H1 (cell line): Measurements from ENCODE around the gene MIPOL1. TPM values are rescaled to one million over a fixed set of nuclear protein-coding genes. Genes with fewer than 3 reads are reported as not detected.

ENCODE experiments used
- CTCF ChIA-PET: fragments of 300-600 bp; sonication (Branson Sonifier 250); formaldehyde crosslinking; loops from one replicate; lab custom pipeline; 2021; ENCODE audit not compliant: partially characterized antibody; lab: Charles Lee
- POLR2A ChIA-PET: fragments of 300-600 bp; sonication (Branson Sonifier 250); formaldehyde crosslinking; loops from one replicate; lab custom pipeline; 2021; ENCODE audit warnings: inconsistent platforms; ENCODE audit not compliant: partially characterized antibody; lab: Charles Lee
- DNase-seq, 2 experiments: peaks; one replicate each; pipeline versions ENCODE4 v3.0.0 to v3.0.0-alpha.2; 2010 to 2022; ENCODE audit warnings: low spot score in 2 of 2, low read depth in 1 of 2, mixed read lengths in 1 of 2
- FAIRE-seq: peaks from 2 replicates; lab custom pipeline; 2011; peaks lifted over from hg19 to GRCh38; lab: Jason Lieb, UNC
- H2AFZ ChIP-seq: 2 replicates; pipeline ENCODE4 v1.8.1; 2012; ENCODE audit warnings: low read length, inconsistent platforms
- H2AK5ac ChIP-seq: 2 replicates; pipeline ENCODE4 v1.6.1; 2013; ENCODE audit warnings: low read depth, low read length
- H2BK120ac ChIP-seq: replicated peaks from 2 replicates; pipeline ENCODE3; 2013; ENCODE audit warnings: low read depth, low read length, inconsistent platforms
- H2BK12ac ChIP-seq: 2 replicates; pipeline ENCODE4 v1.6.1; 2013; ENCODE audit warnings: low read depth, low read length
- H2BK15ac ChIP-seq: 2 replicates; pipeline ENCODE4 v1.6.1; 2013; ENCODE audit warnings: low read length
- H2BK20ac ChIP-seq: 2 replicates; pipeline ENCODE4 v1.6.1; 2013; ENCODE audit warnings: low read length
- H2BK5ac ChIP-seq: 2 replicates; pipeline ENCODE4 v1.6.1; 2013; ENCODE audit warnings: low read depth, low read length
- H3K14ac ChIP-seq: 2 replicates; pipeline ENCODE4 v1.6.1; 2013; ENCODE audit warnings: inconsistent platforms; ENCODE audit not compliant: insufficient read length
- H3K18ac ChIP-seq: 2 replicates; pipeline ENCODE4 v1.6.1; 2013; ENCODE audit warnings: low read length; ENCODE audit errors: extremely low read depth
- H3K23ac ChIP-seq: 2 replicates; pipeline ENCODE4 v1.6.1; 2013; ENCODE audit warnings: inconsistent platforms; ENCODE audit not compliant: insufficient read length
- H3K23me2 ChIP-seq: 2 replicates; pipeline ENCODE4 v1.6.1; 2013; ENCODE audit warnings: low read depth, low read length
- H3K27ac ChIP-seq: 2 replicates; pipeline ENCODE4 v1.6.1; 2011; ENCODE audit warnings: low read depth, low read length, inconsistent platforms
- H3K27me3 ChIP-seq, 4 experiments: replicated peaks in 1 of 4; 1 replicate in 1 of 4; 2 replicates in 3 of 4; pipeline versions ENCODE4 v1.6.1 to v1.8.1; 2011 to 2013; ENCODE audit warnings: low read length in 3 of 4, mild to moderate bottlenecking in 3 of 4, inconsistent platforms in 2 of 4, mixed read lengths in 2 of 4, moderate library complexity in 1 of 4; ENCODE audit not compliant: control insufficient read depth in 3 of 4, insufficient read depth in 3 of 4; ENCODE audit errors: extremely low read depth in 1 of 4
- H3K36me3 ChIP-seq, 4 experiments: 2 replicates each; pipeline versions ENCODE4 v1.6.1 to v1.8.1; 2011 to 2013; ENCODE audit warnings: mild to moderate bottlenecking in 4 of 4, low read length in 3 of 4, moderate library complexity in 2 of 4, control low read depth in 1 of 4, inconsistent platforms in 1 of 4; ENCODE audit not compliant: insufficient read depth in 4 of 4, control insufficient read depth in 2 of 4
- H3K4ac ChIP-seq: replicated peaks from 2 replicates; pipeline ENCODE3; 2013; ENCODE audit warnings: low read length, low read depth, mixed read lengths, inconsistent platforms; ENCODE audit not compliant: insufficient read length
- H3K4me1 ChIP-seq, 4 experiments: replicated peaks in 1 of 4; 1 replicate in 1 of 4; 2 replicates in 3 of 4; pipeline versions ENCODE4 v1.6.1 to v1.8.1; 2011 to 2013; ENCODE audit warnings: low read length in 3 of 4, inconsistent platforms in 2 of 4, mixed read lengths in 1 of 4; ENCODE audit not compliant: insufficient read depth in 4 of 4, control insufficient read depth in 3 of 4
- H3K4me2 ChIP-seq, 2 experiments: 2 replicates each; pipeline versions ENCODE4 v1.6.1 to v1.8.1; 2011 to 2013; ENCODE audit warnings: low read depth in 2 of 2, low read length in 2 of 2, control low read depth in 1 of 2, inconsistent platforms in 1 of 2, mild to moderate bottlenecking in 1 of 2; ENCODE audit not compliant: insufficient read depth in 1 of 2
- H3K4me3 ChIP-seq, 4 experiments: fragments of 200-600, 300-600 bp in 1 of 4; sonication (generic), shearing (Covaris generic), sonication (Bioruptor Twin) in 1 of 4; 2 replicates each; pipeline versions ENCODE4 v1.5.1 to v1.8.1; 2011 to 2016; ENCODE audit warnings: low read length in 4 of 4, low read depth in 3 of 4, control low read depth in 2 of 4, inconsistent platforms in 2 of 4, mild to moderate bottlenecking in 2 of 4, mixed read lengths in 1 of 4, moderate library complexity in 1 of 4; ENCODE audit not compliant: insufficient read depth in 2 of 4; ENCODE audit errors: extremely low read depth in 1 of 4
- H3K56ac ChIP-seq: replicated peaks from 2 replicates; pipeline ENCODE3; 2013; ENCODE audit warnings: low read depth, mild to moderate bottlenecking, mixed read lengths, low read length, inconsistent platforms; ENCODE audit not compliant: insufficient read length
- H3K79me1 ChIP-seq: 2 replicates; pipeline ENCODE4 v1.6.1; 2013; ENCODE audit warnings: low read depth, low read length, control low read depth
- H3K79me2 ChIP-seq, 2 experiments: 2 replicates each; pipeline versions ENCODE4 v1.6.1 to v1.8.1; 2012 to 2013; ENCODE audit warnings: low read length in 2 of 2, mild to moderate bottlenecking in 2 of 2, inconsistent platforms in 1 of 2; ENCODE audit not compliant: insufficient read depth in 2 of 2, control insufficient read depth in 1 of 2
- H3K9ac ChIP-seq, 4 experiments: replicated peaks in 1 of 4; 1 replicate in 1 of 4; 2 replicates in 3 of 4; pipeline versions ENCODE4 v1.6.1 to v1.8.1; 2011 to 2013; ENCODE audit warnings: low read depth in 3 of 4, low read length in 3 of 4, control low read depth in 2 of 4, mild to moderate bottlenecking in 2 of 4, moderate library complexity in 2 of 4, inconsistent platforms in 1 of 4; ENCODE audit errors: extremely low read depth in 1 of 4
- H3K9me3 ChIP-seq, 2 experiments: 2 replicates each; pipeline versions ENCODE4 v1.6.1 to v1.8.1; 2012 to 2013; ENCODE audit warnings: mild to moderate bottlenecking in 2 of 2, moderate library complexity in 2 of 2, control low read depth in 1 of 2, inconsistent platforms in 1 of 2, low read depth in 1 of 2, low read length in 1 of 2, mixed read lengths in 1 of 2; ENCODE audit not compliant: insufficient read depth in 2 of 2
- H4K20me1 ChIP-seq, 2 experiments: replicated peaks in 1 of 2; 2 replicates each; pipeline versions ENCODE3 to v1.8.1; 2011 to 2013; ENCODE audit warnings: inconsistent platforms in 2 of 2, low read length in 2 of 2, mild to moderate bottlenecking in 1 of 2; ENCODE audit not compliant: insufficient read depth in 2 of 2, control insufficient read depth in 1 of 2
- H4K5ac ChIP-seq: 2 replicates; pipeline ENCODE4 v1.6.1; 2013; ENCODE audit warnings: low read length, low read depth, mixed read lengths, inconsistent platforms; ENCODE audit not compliant: insufficient read length
- H4K8ac ChIP-seq: 2 replicates; pipeline ENCODE4 v1.8.0; 2013; ENCODE audit warnings: mild to moderate bottlenecking, moderate library complexity, low read length, inconsistent platforms; ENCODE audit not compliant: insufficient read depth; ENCODE audit errors: extremely low read depth
- H4K91ac ChIP-seq: replicated peaks from 2 replicates; pipeline ENCODE3; 2013; ENCODE audit warnings: low read length, mixed read lengths, inconsistent platforms; ENCODE audit not compliant: insufficient read length
- TCF12 ChIP-seq: IDR thresholded peaks from 2 replicates; pipeline ENCODE4 v1.6.1; 2011; ENCODE audit warnings: low read depth, mild to moderate bottlenecking, low read length
- whole genome bisulfite sequencing, 2 experiments: shearing (Covaris generic) in 1 of 2; methylation state at CpG; one replicate each; pipeline versions ENCODE4 v1.1.6 to v1.1.7; 2013 to 2015; ENCODE audit warnings: low lambda C conversion rate in 2 of 2, mixed read lengths in 2 of 2, inconsistent platforms in 1 of 2, low coverage in 1 of 2, missing lambda C conversion rate in 1 of 2; ENCODE audit not compliant: insufficient replicate concordance in 2 of 2, insufficient coverage in 1 of 2, insufficient read length in 1 of 2; ENCODE audit errors: extremely low coverage in 1 of 2, missing lambda C conversion rate in 1 of 2; 5-methylcytosine and 5-hydroxymethylcytosine counted together
- polyA plus RNA-seq, 7 experiments: library from polyadenylated mRNA; depleted of rRNA in 3 of 7; stranded (reverse) in 5 of 7; unstranded in 2 of 7; fragments of >200 nt in 5 of 7; fragments of 200-250 nt in 2 of 7; gene quantifications; 1 replicate in 5 of 7; 2 replicates in 1 of 7; 4 replicates in 1 of 7; pipeline versions ENCODE4 v1.2.1 to v1.2.3, GENCODE V29; 2011 to 2013; ENCODE audit warnings: missing spikeins in 2 of 7, mixed read lengths in 2 of 7
- total RNA-seq: library from RNA; stranded (reverse); fragmentation: NEBNext Ultra II Directional; extraction: Animal tissue kit (Norgen Biotek cat#: 25700); gene quantifications from 2 replicates; pipeline ENCODE4 v1.2.1, GENCODE V29; 2021
- TF ChIP-seq, protein P1 (sequence below): IDR thresholded peaks from 2 replicates; pipeline ENCODE4 v1.6.1; 2011; ENCODE audit warnings: low read depth, mild to moderate bottlenecking, low read length; ENCODE audit not compliant: insufficient read depth

The MIPOL1 gene
- total and polyA plus RNA-seq, 2 of the 8 experiments (the other 6 are each of a cell fraction or from before 2014, with no cell fraction given): 2.8 to 23.9 TPM

DNA sequence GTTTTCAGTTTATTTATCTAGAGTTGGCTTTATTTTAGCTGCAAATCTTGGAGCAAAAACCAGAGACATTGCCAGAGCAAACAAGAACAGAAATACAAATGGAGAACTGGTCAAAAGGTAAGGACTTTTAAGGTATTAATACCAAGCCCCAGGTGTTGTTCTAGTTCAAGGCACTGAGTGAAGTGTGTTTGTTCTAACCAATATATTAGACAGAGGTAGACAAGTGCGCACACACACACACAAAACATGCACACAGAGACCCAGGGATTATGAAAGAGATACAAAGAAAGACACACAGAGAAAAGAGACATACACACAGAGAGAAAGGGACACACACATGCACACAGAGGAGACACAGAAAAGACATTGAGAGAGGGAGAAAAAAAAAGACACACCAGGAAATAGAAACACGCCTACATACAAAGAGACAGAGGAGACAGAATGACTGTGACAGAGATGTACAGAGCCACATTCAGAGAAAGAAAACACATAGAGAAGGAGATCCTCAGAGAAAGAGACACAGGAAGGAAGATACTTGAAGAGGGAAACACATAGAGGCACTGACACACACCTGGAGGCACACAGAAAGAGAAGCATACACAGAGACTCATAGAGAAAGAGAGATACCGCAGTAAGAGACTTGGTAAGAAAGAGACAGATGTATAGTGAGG lies 50.2 kb downstream of the MIPOL1 start:
- H3K56ac ChIP-seq: no peak overlapping the region
- 0 out of 8 replicates have a peak, but pooled peaks cover 0 to 2% (median 0%) of the 10 kb centered on the region in 4 experiments for H3K36me3 ChIP-seq
- no peak overlapping the region for H3K4ac ChIP-seq
- no peak overlapping the region for H3K4me2 ChIP-seq
- H4K91ac ChIP-seq: no peak overlapping the region
- no peaks in the 10 kb centered on the region for H3K79me1 ChIP-seq
- no peak overlapping the region for H4K8ac ChIP-seq
- H4K5ac ChIP-seq: no peak overlapping the region
- H2BK15ac ChIP-seq: no peak overlapping the region
- no peak overlapping the region for H3K27ac ChIP-seq
- H3K18ac ChIP-seq: no peak overlapping the region
- no peak overlapping the region for H2BK12ac ChIP-seq
- H3K4me3 ChIP-seq: no peak overlapping the region
- WGBS, 2 experiments: 96% methylated on average over 3 of the region's 3 CpGs; no CpG with 5 or more reads in 1 of the 2 experiments
- no peaks in the 10 kb centered on the region for H3K79me2 ChIP-seq
- H3K23me2 ChIP-seq: no peaks in the 10 kb centered on the region
- no peaks in the 10 kb centered on the region for H3K27me3 ChIP-seq
- peaks cover 0 to 2% of the 10 kb centered on the region in 2 experiments for H4K20me1 ChIP-seq
- no peak overlapping the region for H3K23ac ChIP-seq
- no peak overlapping the region for H2AFZ ChIP-seq
- FAIRE-seq (no peak), DNase-seq (no peak)
- no peak overlapping the region for H2BK120ac ChIP-seq
- no peak overlapping the region for H2BK20ac ChIP-seq
- H3K4me1 ChIP-seq: no peaks in the 10 kb centered on the region
- H3K14ac ChIP-seq: no peak overlapping the region
- H2AK5ac ChIP-seq: no peak overlapping the region
- no peak overlapping the region for H3K9ac ChIP-seq
- H2BK5ac ChIP-seq: no peak overlapping the region
- POLR2A ChIA-PET: no interaction called here
- no peaks in the 10 kb centered on the region for H3K9me3 ChIP-seq
- CTCF ChIA-PET: interaction anchor here (1.3 to 3.0 kb wide), 5 partner anchors 16 to 394 kb away, joined by 3 to 14 read pairs (median 6); no protein-coding TSS in a partner anchor
- TF ChIP-seq, protein P1, sequence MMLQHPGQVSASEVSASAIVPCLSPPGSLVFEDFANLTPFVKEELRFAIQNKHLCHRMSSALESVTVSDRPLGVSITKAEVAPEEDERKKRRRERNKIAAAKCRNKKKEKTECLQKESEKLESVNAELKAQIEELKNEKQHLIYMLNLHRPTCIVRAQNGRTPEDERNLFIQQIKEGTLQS: no peak
- no peak for TF ChIP-seq TCF12
